ENCODE data around the gene F2R.
"Not testable (repeated sequence)": the region's sequence is repeated elsewhere in the genome, so short reads cannot be mapped to it uniquely, and the experiment has no call there.

Gene F2R

DNA sequence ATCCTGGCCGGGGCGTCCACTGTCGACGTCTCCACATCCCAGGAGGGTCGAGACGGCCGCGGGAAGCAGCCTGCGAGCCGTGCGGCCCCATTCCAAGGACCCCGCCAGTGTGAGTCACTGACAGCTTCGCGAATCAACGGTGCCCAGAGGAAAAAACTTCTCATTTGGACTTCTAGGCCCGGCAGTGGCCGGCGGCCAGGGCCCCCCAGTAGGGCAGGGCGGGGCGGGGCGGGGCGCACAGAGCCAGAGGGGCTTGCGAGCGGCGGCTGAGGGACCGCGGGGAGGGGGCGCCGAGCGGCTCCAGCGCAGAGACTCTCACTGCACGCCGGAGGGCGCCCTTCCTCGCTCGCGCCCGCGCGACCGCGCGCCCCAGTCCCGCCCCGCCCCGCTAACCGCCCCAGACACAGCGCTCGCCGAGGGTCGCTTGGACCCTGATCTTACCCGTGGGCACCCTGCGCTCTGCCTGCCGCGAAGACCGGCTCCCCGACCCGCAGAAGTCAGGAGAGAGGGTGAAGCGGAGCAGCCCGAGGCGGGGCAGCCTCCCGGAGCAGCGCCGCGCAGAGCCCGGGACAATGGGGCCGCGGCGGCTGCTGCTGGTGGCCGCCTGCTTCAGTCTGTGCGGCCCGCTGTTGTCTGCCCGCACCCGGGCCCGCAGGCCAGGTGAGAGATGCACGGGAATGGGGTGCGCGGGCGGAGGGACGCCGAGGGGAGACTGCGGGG lies at the start of gene F2R:
Gene F2R (plus strand): TSS at position 391 of the 720 bp plus-strand sequence. CDS start 182 bp downstream, at position 573.
- peak; percentile 81 for DNase-seq

DNA sequence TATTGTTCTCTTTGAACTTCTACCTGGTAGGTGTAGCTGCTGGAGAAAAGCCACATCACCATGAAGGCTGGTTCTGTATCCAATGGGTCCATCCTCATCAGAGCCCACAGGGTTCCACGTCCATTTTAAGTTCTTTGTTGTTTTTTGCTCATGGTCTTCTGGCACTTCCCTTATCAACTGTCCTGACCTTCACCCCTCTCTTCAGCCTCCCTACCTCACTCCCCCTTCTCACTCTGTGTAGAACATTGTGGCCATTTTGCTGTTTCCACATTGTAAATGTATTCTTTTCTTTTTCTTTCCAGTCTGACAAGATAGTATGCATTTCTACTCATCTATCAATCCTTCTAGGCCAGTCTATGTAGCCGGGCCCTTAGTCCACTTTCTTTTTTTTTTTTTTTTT lies 48.4 kb upstream of the F2R start:
- no peak for DNase-seq

DNA sequence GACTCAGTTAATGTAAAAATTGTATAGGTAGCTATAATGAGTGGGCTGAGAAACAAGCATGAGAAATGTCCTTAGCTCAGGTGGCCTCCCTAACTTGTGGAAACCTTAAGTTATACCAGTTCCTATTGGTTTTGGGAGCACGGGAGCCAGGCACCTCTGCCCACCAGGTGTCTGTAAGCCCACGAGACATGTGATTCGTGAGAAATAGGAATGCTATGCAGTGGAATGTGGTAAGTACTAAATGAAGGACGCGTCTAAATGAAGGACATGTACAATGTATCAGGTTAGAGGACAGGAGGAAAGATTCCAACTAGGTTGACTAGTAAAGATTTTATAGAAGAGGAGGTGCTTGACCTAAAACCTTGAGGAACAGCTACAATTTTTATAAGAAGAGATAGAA lies 46.7 kb upstream of the F2R start:
- no peak for DNase-seq

DNA sequence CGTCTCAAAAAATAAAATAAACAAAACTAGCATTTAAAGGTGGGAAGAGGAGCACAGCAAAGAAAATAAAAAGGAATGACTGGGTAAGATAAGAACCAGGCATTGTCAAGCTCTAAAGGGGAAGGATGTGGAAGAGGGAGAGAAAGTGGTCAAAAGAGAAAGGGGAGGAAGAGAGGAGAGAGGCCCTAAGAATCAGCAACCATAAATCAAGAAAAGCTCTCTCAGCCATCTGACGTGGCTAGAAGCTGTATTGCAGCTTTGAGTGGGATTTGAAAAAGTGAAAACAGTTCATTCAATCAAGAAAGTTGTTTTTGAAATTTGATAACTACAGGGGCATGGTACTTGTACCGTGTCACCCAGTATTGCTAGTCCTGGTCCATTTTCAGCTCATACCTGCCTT lies 45.4 kb upstream of the F2R start:
- DNase-seq: no peak

DNA sequence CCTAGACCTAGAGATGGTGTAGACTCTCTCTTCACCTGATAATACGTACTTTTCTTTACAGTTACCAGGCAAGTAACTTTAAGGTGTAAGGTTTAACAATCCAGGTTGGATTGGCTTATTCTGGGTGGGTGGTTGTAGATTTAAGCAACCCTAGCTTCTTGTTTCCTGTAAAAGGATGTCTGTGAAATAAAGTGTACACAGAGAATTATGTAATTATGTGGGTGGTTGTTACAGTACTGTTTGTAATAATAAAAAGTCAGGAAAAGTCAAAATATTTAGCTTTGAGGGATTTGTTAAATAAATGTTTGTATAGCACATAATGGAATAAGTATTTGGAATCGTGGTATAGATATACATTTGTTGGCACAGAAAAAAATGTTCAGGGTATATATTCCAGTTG lies 43.7 kb upstream of the F2R start:
- no peak for DNase-seq

DNA sequence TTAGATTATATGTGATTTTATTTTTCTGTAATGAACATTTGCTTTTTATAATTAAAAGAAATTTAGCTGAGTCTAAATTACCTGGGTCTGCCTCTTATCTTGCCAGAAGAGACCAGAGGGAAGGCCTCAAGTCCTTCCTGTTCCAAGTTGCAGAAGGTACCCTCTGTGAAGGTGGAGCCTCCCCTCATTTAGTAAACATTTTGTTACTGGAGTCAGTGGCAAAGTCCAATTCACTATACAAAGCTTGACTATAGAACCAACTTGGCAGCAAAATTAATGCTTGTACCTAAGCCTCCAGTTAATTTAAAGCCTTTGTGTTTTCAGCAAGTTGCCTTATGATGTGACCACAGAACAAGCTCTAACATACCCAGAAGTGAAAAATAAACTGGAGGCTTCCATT lies 42.8 kb upstream of the F2R start:
- DNase-seq: no peak

DNA sequence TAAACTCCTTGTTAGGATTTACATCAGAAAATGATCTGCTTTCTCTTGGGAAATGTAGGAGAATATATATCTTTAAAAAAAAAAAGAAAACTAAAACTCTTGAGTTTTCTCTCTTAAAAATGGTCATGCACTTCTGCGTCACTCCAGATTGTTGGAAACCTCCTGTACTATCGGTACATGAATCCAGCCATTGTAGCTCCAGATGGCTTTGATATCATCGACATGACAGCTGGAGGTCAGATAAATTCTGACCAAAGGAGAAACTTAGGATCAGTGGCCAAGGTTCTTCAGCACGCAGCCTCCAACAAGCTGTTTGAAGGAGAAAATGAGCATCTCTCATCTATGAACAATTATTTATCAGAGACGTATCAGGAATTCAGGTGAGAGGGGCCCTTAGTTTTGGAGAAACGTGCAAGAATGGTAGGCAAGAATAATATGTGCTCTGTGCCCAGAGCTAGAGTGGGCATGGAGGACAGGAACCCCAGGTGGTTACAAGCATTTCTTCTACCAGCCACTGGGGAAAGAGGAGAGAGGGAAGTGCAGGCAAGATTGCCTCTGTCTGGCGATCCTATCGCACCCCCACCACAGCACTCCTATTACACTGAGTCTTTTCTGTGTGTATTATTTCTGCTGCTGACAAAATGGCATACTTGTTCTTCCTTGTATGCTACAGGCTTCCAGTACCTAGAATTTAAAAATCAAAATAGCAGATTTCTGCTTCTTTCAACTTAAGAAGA lies 41.4 kb upstream of the F2R start:
- DNase-seq: no peak

DNA sequence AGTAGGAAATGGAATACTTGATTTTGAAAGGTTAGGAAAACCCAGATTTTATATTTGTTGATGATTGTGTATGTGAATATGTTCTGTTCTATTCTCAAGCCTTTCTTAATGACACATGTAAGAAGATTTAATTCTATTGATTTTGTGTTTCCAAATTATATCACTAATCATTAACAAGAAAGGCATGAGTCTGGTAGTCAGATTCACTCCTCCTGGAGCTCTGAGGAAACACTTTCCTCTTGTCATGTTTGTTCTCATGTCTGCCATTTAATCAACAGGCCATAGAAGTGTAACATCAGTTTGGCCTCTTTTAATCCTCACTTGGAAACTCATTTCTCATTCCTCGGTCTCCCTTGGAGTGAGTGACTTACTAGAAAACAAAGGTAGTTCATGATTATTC lies 40.6 kb upstream of the F2R start:
- DNase-seq: no peak

DNA sequence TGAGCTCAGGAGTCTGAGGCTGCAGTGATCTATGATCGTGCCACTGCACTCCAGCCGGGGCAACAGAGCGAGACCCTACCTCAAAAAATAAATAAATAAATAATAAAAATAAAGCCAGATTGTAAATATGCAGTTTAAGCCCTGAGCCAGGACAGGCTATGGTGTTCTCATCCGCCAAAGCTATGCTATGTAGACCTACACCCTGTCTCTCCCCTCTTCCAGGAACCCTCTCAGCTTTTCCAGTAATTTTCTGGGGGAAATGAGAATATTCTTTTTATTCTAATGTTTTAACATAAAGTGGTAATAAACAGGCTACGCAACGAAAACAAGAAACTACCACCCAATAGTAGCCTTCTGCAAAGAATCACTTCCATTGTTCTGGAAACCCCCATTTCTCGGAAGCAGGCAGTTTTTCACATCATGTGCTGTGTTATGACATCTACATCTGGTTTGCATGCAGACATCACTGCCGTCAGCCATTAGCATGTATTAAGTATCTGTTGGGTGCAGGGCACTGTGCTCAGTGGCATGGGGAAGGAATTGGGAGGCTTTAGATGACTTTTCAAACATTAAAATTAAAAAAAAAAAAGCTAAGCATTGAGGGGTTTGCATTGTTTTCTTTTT lies 38.0 kb upstream of the F2R start:
- no peak for DNase-seq

DNA sequence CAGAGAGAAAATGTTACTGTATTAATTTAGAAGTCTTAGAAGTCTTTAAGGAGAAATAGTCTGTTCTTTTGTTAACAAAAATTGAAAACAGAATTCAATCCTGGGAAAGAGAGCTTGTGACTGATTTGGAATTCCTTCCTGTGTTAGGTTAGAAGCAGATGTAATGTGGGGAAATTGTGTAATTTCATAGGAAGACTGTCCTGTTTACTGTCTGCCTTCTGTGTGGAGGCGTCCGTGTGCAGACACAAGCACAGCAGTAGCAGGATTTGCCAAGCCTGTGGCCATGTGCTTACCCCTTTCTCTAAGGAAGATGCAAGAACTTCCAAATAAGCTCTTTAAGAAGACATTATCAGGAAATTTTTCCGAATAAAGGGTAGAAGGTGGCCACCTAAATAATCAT lies 36.7 kb upstream of the F2R start:
- peak; percentile 56 for DNase-seq

DNA sequence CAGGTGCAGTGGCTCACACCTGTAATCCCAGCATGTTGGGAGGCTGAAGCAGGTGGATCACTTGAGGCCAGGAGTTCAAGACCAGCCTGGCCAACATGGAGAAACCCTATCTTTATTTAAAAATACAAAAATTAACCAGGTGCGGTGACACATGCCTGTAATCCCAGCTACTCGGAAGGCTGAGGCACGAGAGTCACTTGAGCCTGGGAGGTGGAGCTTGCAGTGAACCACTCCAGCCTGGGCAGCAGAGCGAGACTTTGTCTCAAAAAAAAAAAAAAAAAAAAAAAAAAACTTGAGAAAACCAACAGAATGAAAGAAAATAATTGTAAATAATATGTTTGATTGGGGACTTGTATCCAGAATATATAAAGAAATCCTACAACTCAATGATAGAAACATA lies 35.1 kb upstream of the F2R start:
- DNase-seq: not testable (repeated sequence)

DNA sequence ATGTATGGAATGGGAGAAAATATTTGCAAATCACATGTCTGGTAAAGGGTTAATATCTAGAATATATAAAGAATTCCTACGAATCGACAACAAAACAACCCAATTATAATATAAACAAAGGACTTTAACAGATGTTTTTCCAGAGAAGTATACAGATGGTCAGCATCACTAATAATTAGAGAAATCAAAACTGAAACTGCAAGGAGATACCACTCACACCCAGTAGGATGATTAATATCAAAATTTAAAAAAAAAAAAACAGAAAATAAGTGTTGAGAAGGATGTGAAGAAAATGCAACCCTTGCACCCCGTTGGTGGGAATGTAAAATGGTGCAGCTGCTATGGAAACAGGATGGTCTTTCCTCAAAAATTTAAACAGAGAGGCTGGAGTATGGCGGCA lies 34.6 kb upstream of the F2R start:
- DNase-seq: no peak

DNA sequence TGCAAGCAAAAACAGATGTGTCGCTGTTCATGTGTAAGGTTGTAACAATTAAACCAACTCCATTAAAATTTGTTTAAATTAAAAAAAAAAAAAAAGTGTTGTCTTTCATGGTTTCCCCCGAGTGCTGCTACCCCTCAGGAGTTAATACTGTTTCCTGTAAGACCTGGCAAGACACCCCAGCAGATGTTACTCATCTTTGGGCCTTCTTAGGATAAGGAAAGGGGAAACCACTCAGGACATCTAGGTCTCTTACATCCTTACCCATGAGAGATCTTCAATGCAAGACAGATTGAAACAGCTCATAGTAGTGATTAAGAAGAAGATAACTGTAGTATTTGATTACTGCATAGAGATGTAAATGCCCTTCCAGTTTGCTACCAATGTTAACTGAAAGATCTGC lies 33.5 kb upstream of the F2R start:
- peak; percentile 36 for DNase-seq

DNA sequence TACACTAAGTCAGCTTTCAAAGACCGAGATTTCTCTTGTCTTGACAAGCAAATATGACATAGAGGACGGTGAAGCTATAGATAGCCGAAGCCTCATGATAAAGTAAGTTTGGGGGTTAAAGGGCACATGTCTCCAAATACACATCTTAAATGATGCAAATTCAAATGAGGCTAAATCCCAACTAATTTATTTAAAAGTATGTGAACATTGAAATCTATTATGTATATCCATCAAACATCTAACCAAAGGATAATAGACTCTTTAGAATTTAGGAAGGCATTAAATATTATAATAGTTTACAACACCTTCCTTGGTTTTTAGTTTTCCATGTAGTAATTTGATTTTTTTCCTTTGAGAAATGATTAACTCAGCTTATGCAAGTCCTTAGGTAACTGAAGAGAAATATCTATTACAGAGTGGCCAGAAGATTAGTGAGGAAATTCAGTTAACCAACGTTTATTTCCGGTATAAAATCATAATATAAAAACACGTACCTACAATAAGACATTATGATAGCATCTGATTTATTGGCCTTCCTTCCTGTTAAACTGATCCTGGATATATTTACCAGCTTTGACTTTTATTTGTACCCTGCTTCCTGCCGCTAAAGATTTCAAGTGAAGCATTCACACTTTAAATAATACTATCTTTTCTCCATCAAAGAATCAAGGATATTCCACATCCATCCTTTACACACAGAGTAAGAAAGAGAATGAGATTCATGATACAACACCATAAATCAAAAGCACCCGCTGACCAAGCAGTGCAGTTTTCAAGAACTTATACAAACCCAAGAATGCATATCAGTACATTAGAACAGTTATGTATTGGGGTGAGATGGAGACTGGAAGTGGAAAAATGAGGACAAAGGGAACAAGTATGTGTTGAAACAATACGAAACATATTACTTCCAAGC lies 31.9 kb upstream of the F2R start:
- peak; percentile 45 for DNase-seq

DNA sequence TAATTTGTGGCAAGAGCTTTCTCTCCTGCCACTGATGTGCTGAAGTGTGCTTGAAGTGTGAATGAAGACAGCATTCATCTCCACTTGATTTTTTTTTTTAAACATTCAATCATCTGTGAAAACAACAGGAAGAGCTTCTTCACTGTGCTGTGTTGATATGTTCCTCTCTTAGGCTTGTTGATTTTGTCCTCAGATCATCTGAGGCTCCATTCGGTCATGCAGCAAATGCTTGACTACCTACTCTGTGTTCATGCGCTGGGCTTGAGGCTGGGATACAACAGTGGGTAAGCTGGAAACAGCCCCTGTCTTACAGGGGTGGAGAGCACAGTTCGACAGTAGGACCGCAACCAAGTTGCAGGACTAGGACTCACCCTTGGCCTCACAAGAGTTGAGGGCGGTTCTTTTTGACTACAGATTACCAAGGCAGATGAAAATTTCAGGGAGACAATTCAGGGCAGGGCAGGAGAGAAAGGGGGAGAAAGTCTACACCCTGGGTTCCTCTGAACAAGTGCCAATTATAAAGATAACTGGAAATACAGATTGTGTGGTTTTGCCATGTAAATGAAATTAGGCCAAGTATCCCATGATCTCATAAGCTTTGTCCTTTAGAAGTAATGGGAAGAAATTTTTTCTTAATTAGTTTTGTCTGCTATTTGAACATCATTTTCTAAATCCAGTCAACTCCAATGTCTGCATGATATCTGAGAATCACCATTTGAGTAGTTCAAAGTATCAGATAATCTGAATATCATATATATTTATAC lies 31.0 kb upstream of the F2R start:
- DNase-seq: no peak

DNA sequence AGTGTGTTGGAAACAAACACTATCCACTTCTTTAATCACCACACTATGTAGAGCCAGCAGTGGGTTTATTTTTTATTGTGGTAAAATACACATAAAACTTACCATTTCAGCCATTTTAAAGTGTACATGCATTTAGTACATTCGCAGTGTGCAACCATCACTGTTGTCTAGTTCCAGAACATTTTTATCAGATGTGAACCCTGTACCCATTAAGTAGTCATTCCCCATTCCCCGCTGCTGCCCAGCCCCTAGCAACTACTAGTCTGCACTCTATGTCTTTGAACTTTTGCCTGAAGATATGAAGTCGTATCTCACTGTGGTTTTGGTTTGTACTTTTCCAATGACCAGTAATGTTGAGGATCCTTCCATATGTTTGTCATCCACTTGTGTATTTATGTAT lies 30.2 kb upstream of the F2R start:
- no peak for DNase-seq

DNA sequence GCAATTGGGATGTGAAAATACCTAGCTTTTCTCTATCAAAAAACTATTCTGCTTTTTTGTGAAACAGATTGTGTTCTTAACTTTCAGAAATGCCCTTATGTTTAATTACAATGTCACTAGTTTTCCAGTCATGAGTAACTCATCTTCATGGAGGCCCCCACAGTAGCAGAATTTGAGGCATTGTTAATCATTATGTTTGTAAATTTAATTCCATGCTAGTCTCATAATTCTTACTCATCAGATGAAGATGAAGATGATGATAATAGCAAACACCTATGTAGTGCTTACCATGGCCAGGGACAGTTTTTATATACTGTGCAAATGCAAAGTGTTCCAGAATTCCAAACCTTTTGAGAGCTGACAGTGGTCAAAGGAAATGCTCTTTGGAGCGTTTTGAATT lies 27.7 kb upstream of the F2R start:
- DNase-seq: no peak

DNA sequence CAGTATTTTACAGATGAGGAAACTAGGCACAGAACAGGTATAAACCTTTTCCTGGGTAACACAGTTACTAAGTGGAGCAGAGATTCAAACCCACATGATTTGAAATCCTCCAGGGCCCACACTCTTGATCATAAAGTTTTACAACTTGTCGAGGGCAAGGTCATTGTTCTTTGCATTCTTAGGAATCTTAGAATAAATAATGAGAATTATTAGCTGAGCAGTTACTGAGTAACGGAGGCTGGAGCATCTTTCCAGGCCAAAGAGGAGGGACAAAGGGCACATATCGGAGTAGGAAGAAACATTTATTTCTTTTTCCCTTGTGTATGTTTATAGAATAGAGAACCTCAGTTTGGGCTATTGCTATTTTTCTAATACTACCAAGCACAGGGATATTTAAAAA lies 27.1 kb upstream of the F2R start:
- DNase-seq: peak; percentile 51

DNA sequence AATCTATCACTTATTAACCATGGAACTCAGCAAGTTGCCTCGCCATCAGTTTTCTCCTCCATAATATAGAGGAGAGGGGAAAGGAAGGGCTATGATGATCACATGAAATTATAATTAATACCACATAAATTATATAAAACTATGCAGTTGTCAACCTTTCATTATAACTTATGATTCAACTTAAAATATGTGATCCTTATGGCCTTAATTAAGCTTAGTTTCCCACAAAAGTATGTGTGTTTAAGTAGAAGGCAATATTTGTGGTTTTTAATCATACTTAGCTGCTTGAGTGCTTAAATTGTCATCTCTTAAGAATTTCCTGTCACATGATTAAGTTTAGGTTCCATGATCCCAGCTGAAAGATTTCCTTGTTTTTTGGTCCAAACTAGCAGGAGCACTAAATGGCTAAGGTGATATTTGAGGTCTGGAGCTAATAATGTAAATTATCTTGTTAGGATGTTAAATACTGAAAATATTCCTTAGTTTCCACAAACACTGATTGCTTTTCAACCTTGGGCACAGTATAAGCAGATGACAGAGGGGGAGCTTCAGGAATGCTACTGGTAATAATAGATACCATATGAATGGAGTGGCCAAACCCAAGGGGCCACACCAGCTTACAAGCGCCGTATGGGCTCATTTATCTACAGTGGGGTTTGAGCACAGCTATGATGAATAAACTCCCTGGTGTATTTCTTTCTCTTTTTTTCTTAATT lies 26.4 kb upstream of the F2R start:
- peak; percentile 99 for DNase-seq

DNA sequence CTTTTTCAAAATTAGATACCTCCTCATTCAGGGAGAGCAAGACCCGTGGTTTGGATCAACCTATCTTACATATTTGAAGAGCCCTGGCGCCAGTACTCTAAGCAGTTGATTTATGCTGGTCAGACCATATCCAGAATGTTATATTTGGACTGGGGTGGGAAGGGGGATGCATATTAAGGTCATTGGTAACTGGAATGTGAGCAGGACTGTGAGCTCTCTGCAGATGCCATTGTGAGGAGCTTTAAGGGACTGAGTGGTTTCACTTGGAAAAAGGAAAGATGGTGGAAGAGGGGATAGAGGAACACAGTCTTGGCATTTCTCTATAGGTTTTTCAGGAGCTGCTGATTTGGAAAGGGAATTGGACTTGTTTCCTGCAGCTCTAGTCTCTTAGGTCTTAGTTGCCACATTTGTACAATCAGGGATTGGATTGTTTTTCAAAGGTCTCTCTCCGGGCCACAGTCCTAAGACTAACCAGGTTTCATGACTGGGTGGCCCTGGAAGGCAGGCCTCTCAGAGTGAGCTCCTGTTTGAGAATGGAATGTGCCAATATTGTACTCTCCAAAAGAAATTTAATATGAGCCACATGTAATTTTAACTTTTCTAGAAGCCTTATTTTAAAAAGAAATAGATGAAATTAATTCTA lies 25.8 kb upstream of the F2R start:
- DNase-seq: no peak

Measured in fibroblast of upper back skin (primary cell).